GM21786 (cell line): Measurements from ENCODE around the gene GEMIN5.
"Not testable (repeated sequence)": the region's sequence is repeated elsewhere in the genome, so short reads cannot be mapped to it uniquely, and the experiment has no call there.

Experiments
- ATAC-seq: cut with Tn5 transposase; IDR thresholded peaks from one replicate; pipeline ENCODE4 v1.9.1; 2021; ENCODE audit not compliant: unreplicated experiment

The GEMIN5 gene

DNA sequence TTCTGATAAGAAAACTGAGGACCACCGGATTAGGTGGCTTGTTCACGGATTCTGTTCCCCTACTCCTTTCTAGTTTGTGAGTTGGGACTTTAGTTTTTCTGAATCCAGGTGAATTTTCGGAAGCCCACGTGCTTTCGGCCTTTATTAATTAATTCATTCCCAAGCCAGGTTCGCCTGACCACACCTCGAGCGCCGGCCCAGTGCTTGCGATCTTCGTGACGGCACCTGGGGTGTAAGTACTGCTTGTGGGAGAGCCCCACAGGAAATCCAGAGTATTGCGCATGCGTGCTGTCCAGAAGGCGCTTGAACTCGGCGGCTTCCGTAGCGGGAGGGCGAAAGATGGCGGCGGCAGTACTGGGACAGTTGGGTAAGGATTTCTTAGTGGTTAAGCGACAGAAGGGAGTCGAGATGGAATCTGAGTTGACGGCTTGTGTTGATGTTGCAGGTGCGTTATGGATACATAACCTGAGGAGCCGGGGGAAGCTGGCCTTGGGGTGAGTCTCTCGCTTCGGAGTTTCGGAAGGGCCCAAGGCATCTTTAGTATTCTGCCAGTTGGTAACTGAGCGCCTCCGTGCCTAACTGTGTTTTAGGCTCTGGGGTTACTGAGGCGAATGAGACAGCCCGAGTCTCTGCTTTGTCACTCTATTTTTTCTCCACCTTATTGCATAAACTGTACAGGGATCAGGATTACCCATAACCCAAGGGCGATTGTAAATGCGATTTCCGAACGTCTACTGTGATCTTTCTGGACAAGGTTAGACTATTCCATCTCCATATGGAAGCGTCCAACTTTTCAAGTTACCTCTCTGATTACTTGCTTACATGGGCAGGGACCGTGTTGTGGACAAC lies 3.0 kb upstream of the GEMIN5 start, which contains the start of gene MRPL22:
MRPL22 (plus strand) TSS at position 302 of the 849 bp plus-strand sequence; CDS start at position 340, 38 bp downstream.
- peak; percentile 51 for ATAC-seq

DNA sequence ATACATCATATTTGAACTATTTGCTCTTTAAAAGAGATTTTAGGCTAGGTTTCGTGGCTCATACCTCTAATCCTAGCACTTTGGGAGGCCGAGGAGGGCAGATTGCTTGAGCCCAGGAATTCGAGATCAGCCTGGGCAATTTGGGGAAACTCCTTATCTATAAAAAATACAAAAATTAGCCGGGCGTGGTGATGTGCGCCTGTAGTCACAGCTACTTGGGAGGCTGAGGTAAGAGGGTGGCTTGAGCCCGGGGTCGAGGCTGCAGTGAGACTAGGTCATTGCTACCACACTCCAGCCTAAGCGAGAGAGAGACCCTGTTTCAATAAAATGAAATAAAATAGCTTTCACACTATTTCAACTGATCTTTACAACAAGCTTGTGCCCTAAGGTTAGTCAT lies 2.4 kb upstream of the GEMIN5 start:
- no peak for ATAC-seq

DNA sequence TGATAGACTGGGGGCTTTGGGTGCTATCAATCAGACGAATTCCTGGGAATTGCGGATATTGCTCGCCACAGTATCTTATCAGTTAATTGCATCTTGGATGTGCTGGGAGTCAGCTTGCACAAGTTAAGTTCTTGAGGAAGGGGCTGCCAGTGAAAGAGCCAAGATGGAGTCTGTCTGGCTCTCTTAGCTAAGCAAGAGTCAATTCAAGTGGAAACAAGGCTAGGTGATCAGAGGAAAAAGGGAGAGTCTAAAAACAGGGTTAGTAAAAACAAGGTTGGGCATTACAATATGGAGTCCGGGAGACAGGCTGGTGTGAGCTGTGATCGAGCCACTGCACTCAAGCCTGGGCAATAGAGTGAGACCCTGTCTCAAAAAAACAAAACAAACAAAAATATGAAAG lies 1.4 kb upstream of the GEMIN5 start:
- ATAC-seq, result not testable (repeated sequence)

DNA sequence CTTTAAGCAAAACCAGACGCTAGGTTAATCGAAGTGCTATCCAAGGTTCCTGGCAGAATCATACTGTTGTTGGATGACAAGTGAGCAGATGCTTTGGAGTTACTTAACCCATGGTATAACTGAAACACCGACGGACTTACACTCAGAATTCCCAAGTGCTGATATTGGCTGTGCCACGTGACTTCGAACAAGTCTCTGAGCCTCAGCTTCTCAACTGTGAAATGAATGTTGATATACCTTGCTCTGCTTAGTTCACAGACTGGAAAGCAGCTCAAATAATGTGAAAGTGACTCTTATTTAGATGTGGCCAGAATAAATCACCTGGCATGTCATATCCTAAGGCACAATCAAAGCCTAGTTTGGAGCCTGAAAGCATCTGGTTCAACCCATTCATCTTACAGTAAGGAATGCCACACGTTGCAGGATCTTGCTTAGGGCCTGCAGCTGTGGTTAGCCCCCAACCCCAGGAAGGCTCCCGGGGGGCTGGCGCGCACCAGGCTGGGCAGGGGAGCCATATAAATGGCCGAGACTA lies 759 bp downstream of the GEMIN5 start:
- no peak for ATAC-seq

- no peak for ATAC-seq
Measured at GRCh38 chr5:154934881-154935280, 3.1 kb downstream of the GEMIN5 start.

GRCh38 chr5:154933537-154933936 lies 4.5 kb downstream of the GEMIN5 start:
- ATAC-seq, result no peak

- ATAC-seq, result no peak
Measured at GRCh38 chr5:154923441-154924430, 14.3 kb downstream of the GEMIN5 start.

DNA sequence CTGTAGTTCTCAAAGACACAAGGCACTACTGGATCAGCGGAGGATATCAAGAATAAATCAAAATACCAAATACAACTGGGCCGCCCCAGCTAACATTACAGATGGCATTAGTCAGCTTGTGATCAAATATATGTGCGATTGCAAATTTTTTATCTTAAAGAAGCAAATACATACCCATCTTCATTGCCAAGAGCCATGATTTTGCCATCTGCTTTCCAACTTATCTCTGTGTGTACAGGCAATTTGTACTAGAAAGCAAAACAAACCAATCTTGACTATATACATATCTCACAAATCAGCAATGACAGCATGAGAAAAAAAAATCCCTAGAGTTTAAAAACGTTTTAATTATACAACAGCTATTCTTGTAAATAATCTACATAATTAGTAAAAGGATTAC lies 20.3 kb downstream of the GEMIN5 start:
- ATAC-seq, result no peak

GRCh38 chr5:154916874-154917273 lies 21.1 kb downstream of the GEMIN5 start:
- ATAC-seq, result no peak

- not testable (repeated sequence) for ATAC-seq
Measured at GRCh38 chr5:154905601-154906000, 32.4 kb downstream of the GEMIN5 start.

- no peak for ATAC-seq
Measured at GRCh38 chr5:154901913-154902312, 36.1 kb downstream of the GEMIN5 start.

GRCh38 chr5:154901276-154901675 lies 36.7 kb downstream of the GEMIN5 start:
- ATAC-seq, result no peak

DNA sequence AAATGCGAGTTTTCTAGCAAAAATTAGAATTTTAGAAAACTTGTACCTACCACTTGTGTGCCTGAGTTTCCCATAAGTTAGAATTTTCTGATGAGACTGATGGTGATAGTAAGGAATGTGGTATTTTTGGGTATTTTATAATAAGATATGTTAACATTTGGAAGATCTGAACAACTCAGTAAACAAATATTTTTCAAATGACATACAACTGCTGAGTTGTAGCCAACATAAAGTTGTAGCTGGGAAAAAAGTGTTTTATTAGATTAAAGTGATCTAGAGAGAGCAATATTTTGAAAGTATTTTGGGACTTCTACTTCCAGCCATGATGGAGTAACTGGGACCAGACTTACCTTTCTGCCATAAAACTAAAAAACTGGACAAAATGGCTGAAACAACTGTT lies 37.9 kb downstream of the GEMIN5 start:
- no peak for ATAC-seq

DNA sequence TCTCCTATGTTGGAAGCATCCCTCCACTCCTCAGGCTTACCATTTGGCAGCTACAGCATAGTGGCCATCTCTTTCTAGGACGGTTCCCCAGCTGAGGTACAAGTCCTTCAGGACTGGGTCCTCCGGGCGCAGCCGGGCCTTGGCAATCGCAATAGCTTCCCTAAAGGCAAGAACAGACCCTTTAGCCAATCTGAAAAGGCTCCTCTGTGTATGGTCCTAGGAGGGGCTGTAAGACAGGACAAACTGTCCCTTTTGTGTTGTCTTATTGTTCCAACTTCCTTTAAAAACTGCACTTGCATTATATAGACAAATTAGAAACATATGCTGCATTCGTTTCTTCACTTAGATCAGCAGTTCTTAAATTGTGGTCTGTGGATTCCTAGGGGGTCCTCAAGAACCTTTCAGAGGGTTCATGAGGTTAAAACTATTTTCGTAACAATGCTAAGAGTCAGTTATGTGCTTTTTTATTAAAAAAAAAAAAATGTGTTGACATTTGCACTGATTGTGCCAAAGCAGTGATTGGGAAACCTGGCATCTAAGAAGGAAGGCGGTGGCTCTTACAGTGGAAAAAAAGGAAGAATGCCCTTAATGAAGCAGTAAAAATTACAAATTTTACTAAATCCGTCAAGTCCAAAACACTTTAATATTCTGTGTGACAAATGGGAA lies 38.7 kb downstream of the GEMIN5 start:
- no peak for ATAC-seq

DNA sequence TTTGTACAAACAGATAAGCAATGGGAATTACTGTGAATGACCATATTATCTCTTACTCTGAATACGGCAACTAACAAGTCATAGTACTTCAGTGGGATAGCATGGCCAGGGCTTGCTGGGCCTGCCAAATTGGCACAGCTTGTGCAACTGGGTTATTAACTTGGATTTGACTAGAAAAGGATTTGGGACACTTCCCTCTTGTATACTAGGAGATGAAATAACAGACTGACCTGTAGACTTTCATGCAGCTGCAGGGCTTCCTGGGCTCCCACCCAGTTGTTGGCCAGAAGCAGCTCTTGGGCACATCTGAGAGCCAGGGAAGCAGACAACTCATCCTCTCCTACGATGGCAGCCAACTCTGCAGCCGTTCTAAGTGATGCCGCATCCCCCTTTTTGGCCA lies 39.8 kb downstream of the GEMIN5 start:
- no peak for ATAC-seq

- ATAC-seq, result no peak
Measured at GRCh38 chr5:154896562-154897165, 41.3 kb downstream of the GEMIN5 start.

- ATAC-seq, result no peak
Measured at GRCh38 chr5:154895606-154896561, 42.1 kb downstream of the GEMIN5 start.

DNA sequence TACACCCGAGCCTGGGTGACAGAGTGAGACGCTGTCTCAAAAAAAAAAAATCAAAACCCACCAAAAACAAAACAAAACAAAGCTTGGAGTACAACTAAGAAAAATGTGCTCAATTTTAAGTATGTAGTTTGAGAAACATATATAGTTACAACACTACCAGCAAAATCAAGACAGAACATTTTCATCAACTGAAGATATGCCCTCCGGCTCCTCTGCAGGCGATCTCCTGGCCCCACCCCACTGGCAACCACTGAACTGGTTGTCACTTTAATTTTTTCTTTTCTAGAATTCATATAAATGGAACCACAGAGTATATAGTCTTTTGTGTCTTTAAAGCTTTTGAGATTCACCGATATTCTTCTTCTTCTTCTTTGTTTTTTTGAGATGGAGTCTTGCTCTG lies 44.6 kb downstream of the GEMIN5 start:
- ATAC-seq, result no peak

DNA sequence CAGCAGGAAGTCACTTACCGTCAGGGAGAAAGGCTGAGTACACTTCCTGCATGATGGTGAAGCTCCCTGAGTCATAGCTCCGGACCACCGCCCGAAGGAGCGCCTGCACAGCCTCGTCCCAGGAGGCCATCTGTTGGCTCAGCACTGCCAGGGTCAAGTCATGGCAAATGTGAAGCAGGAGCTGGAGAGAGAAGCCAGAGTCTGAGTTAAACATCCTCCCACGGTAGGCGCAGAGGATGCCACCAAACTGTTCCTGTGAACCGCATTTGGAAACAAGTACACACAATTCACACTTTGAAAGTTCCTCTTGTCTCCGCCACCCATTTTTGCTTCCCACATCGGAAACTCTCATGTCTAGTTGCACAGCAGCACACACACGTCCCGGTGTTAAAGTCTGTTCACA lies 45.6 kb downstream of the GEMIN5 start:
- ATAC-seq, result no peak
